Karpas-422 (cell line): Measurements from ENCODE around the gene ANKRD49. TPM values are rescaled to one million over a fixed set of nuclear protein-coding genes. Genes with fewer than 3 reads are reported as not detected.
"Not testable (repeated sequence)": the region's sequence is repeated elsewhere in the genome, so short reads cannot be mapped to it uniquely, and the experiment has no call there.

Experiments used
- DNase-seq: peaks from one replicate; pipeline ENCODE4 v3.0.0-alpha.2; 2015
- H2AFZ ChIP-seq: fragments of 200-600 bp; sonication (generic); 2 replicates; pipeline ENCODE4 v1.6.1; 2014; ENCODE audit warnings: antibody characterized with exemption, low read length, mixed read lengths
- H3K27ac ChIP-seq: fragments of 200-600 bp; sonication (generic); 2 replicates; pipeline ENCODE4 v1.5.1; 2014; ENCODE audit warnings: mild to moderate bottlenecking, low read length, moderate library complexity
- H3K27me3 ChIP-seq: fragments of 200-600 bp; sonication (generic); 2 replicates; pipeline ENCODE4 v1.6.1; 2014; ENCODE audit warnings: low read length, mixed read lengths
- H3K36me3 ChIP-seq: fragments of 200-600 bp; sonication (generic); 2 replicates; pipeline ENCODE4 v1.6.1; 2014; ENCODE audit warnings: low read length, mixed read lengths; ENCODE audit not compliant: insufficient read depth
- H3K4me1 ChIP-seq: fragments of 200-600 bp; sonication (generic); 2 replicates; pipeline ENCODE4 v1.6.1; 2014; ENCODE audit warnings: mild to moderate bottlenecking, low read length, mixed read lengths
- H3K4me2 ChIP-seq: fragments of 200-600 bp; sonication (generic); 2 replicates; pipeline ENCODE4 v1.6.1; 2014; ENCODE audit warnings: low read length, low read depth, mild to moderate bottlenecking; ENCODE audit not compliant: poor library complexity, severe bottlenecking
- H3K4me3 ChIP-seq: fragments of 200-600 bp; sonication (generic); 2 replicates; pipeline ENCODE4 v1.5.1; 2014; ENCODE audit warnings: mild to moderate bottlenecking, antibody characterized with exemption, low read length, mixed read lengths
- H3K79me2 ChIP-seq: fragments of 200-600 bp; sonication (generic); 2 replicates; pipeline ENCODE4 v1.6.1; 2014; ENCODE audit warnings: mild to moderate bottlenecking, low read length, mixed read lengths
- H3K9ac ChIP-seq: fragments of 200-600 bp; sonication (generic); 2 replicates; pipeline ENCODE4 v1.6.0; 2014; ENCODE audit warnings: low read length
- H3K9me2 ChIP-seq: fragments of 200-600 bp; sonication (generic), shearing (Covaris generic); replicated peaks from 2 replicates; pipeline ENCODE4 v1.6.0; 2014; ENCODE audit warnings: mild to moderate bottlenecking, low read length, moderate library complexity; ENCODE audit not compliant: insufficient read depth
- H3K9me3 ChIP-seq: fragments of 300-700, 200-600 bp; sonication (generic); 2 replicates; pipeline ENCODE4 v1.6.1; 2014; ENCODE audit warnings: low read length, mixed read lengths
- H4K20me1 ChIP-seq: fragments of 200-600 bp; sonication (generic); 2 replicates; pipeline ENCODE4 v1.6.1; 2014; ENCODE audit warnings: mild to moderate bottlenecking, antibody characterized with exemption, low read length, low read depth; ENCODE audit not compliant: insufficient read depth
- total RNA-seq: library from RNA; depleted of rRNA; stranded (reverse); fragments of >200 nt; shearing (Covaris generic); gene quantifications from 2 replicates; pipeline ENCODE4 v1.2.3, GENCODE V29; 2014; ENCODE audit warnings: low replicate concordance

The ANKRD49 gene
- total RNA-seq, 1 experiment from 2014 or later: 112 TPM

DNA sequence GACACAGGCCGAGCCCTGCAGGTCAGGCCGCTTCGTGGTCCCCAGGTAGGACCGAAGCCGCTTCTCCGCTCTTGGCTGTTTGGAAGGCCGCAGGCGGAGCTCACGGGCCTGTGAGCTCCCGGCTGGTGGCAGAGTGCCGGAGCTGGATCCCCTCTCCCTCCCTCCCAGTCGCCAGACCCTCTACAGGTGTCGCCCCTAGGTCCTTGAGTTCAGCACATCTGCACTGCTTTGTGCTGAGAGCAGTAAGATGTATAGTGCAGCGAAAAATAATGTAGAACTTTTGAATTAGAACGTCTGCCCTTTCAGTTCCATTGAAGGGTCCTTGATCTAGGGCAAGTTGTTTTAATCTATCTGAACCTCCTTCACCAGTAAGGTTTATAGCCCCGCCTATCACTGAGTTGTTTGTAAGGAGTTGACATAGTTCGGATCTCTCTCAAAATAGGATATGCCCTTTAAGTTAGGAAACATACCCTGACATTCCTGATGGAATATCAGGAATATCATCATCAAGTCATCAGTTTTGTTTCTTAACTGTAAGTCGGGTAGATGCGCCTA is 419 bp downstream of the ANKRD49 start:
- no peaks in the 10 kb centered on the region for H3K9me3 ChIP-seq
- peaks cover 30% of the 10 kb centered on the region for H3K4me1 ChIP-seq
- H3K4me2 ChIP-seq: peak overlapping the region; percentile 92
- no peak overlapping the region for H3K27ac ChIP-seq
- peak overlapping the region; percentile 78 for H3K4me3 ChIP-seq
- peaks cover 73% of the 10 kb centered on the region for H3K79me2 ChIP-seq
- no peaks in the 10 kb centered on the region for H3K27me3 ChIP-seq
- peaks cover 54% of the 10 kb centered on the region for H3K36me3 ChIP-seq
- no peaks in the 10 kb centered on the region for H3K9me2 ChIP-seq
- H2AFZ ChIP-seq: peak overlapping the region; percentile 66
- no peak for DNase-seq
- peak overlapping the region; percentile 83 for H3K9ac ChIP-seq
- H4K20me1 ChIP-seq: peaks cover 11% of the 10 kb centered on the region

- Histone ChIP-seq H3K9me2 (no peaks in the 10 kb centered on the region), H3K27ac (no peak overlapping the region), H3K4me3 (no peak overlapping the region), H3K36me3 (peaks cover 50% of the 10 kb centered on the region), H3K79me2 (peaks cover 15% of the 10 kb centered on the region), H3K9me3 (no peaks in the 10 kb centered on the region), H2AFZ (no peak overlapping the region), H3K4me1 (peaks cover 6% of the 10 kb centered on the region), H3K27me3 (no peaks in the 10 kb centered on the region), H3K9ac (no peak overlapping the region), H3K4me2 (no peak overlapping the region), H4K20me1 (peaks cover 5% of the 10 kb centered on the region; the same call in 1 of the 2 replicates)
- no peak for DNase-seq
Observed at GRCh38 chr11:94500181-94500580, 6.4 kb downstream of the ANKRD49 start.

- peaks cover 42% of the 10 kb centered on the region for H3K36me3 ChIP-seq
- H4K20me1 ChIP-seq: no peaks in the 10 kb centered on the region
- peaks cover 4% of the 10 kb centered on the region; the same call in 1 of the 2 replicates for H3K79me2 ChIP-seq
- H3K9ac ChIP-seq: no peak overlapping the region
- no peak overlapping the region for H3K27ac ChIP-seq
- H3K4me1 ChIP-seq: no peaks in the 10 kb centered on the region
- no peaks in the 10 kb centered on the region for H3K9me2 ChIP-seq
- H3K27me3 ChIP-seq: no peaks in the 10 kb centered on the region
- H3K4me3 ChIP-seq: no peak overlapping the region
- H2AFZ ChIP-seq: no peak overlapping the region
- H3K9me3 ChIP-seq: no peaks in the 10 kb centered on the region
- DNase-seq: peak; percentile 61
- no peak overlapping the region for H3K4me2 ChIP-seq
Observed at GRCh38 chr11:94501522-94501921, 7.7 kb downstream of the ANKRD49 start.

DNA sequence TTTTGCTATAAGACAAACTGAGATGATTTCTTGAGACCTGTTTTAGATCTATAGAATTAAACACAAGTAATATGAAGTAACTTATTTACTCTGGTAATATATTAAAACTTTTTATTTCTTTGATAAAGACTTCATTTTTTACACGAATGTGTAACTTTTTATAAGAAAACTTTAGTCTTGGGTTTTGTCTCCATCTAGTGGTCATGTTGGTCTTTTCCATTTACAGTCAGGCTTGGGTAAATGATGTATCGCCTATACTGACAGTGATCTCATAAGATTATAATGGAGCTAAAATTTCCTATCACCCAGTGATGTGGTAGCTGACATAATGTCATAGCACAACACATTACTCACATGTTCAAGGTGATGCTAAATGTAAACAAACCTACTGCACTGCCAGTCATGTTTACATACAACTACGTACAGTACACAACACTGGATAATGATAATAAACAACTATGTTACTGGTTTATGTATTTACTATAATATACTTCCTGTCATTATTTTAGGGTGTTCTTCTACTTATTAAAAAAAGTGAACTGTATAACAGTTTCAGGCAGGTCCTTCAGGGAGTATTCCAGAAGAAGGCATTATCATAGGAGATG is 11.0 kb downstream of the ANKRD49 start:
- H3K4me2 ChIP-seq: no peak overlapping the region
- DNase-seq: peak; percentile 95
- H3K27me3 ChIP-seq: no peaks in the 10 kb centered on the region
- no peak overlapping the region for H3K4me3 ChIP-seq
- no peaks in the 10 kb centered on the region for H3K79me2 ChIP-seq
- no peaks in the 10 kb centered on the region for H3K9me3 ChIP-seq
- H2AFZ ChIP-seq: no peak overlapping the region
- H3K9ac ChIP-seq: no peak overlapping the region
- H3K36me3 ChIP-seq: peaks cover 11% of the 10 kb centered on the region; the same call in 1 of the 2 replicates
- no peaks in the 10 kb centered on the region for H3K9me2 ChIP-seq
- H3K4me1 ChIP-seq: peaks cover 5% of the 10 kb centered on the region
- no peak overlapping the region for H3K27ac ChIP-seq
- no peaks in the 10 kb centered on the region for H4K20me1 ChIP-seq

DNA sequence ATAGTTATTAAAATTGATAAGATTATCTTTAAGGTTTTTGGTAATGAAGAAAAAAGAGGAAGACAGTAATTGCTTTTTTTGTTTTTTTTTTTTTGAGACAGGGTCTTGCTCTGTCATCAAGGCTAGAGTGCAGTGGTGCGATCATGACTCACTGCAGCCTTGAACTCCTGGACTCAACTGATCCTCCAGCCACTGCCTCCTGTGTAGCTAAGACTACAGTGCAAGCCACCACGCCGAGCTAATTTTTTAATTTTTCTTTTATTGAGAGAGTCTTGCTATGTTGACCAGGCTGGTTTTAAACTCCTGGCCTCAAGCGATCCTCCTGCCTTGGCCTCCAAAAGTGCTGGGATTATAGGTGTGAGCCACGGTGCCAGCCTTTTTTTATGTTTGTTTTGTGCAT is 12.7 kb downstream of the ANKRD49 start:
- H3K4me1 ChIP-seq, H3K27me3 ChIP-seq, H2AFZ ChIP-seq, H3K9me2 ChIP-seq, H3K4me2 ChIP-seq, H3K9me3 ChIP-seq, DNase-seq, H3K9ac ChIP-seq, H3K79me2 ChIP-seq, H3K27ac ChIP-seq, H3K4me3 ChIP-seq, H4K20me1 ChIP-seq, H3K36me3 ChIP-seq: not testable (repeated sequence)

GRCh38 chr11:94507485-94507884 is 13.7 kb downstream of the ANKRD49 start:
- no peaks in the 10 kb centered on the region for H3K9me2 ChIP-seq
- H3K9ac ChIP-seq: no peak overlapping the region
- no peak overlapping the region for H3K4me2 ChIP-seq
- DNase-seq: no peak
- H3K9me3 ChIP-seq: no peaks in the 10 kb centered on the region
- no peaks in the 10 kb centered on the region for H3K79me2 ChIP-seq
- peaks cover 5% of the 10 kb centered on the region for H3K4me1 ChIP-seq
- H2AFZ ChIP-seq: no peak overlapping the region
- peaks cover 4% of the 10 kb centered on the region; the same call in 1 of the 2 replicates for H3K27me3 ChIP-seq
- no peaks in the 10 kb centered on the region for H4K20me1 ChIP-seq
- no peak overlapping the region for H3K27ac ChIP-seq
- H3K36me3 ChIP-seq: no peaks in the 10 kb centered on the region
- no peak overlapping the region for H3K4me3 ChIP-seq

DNA sequence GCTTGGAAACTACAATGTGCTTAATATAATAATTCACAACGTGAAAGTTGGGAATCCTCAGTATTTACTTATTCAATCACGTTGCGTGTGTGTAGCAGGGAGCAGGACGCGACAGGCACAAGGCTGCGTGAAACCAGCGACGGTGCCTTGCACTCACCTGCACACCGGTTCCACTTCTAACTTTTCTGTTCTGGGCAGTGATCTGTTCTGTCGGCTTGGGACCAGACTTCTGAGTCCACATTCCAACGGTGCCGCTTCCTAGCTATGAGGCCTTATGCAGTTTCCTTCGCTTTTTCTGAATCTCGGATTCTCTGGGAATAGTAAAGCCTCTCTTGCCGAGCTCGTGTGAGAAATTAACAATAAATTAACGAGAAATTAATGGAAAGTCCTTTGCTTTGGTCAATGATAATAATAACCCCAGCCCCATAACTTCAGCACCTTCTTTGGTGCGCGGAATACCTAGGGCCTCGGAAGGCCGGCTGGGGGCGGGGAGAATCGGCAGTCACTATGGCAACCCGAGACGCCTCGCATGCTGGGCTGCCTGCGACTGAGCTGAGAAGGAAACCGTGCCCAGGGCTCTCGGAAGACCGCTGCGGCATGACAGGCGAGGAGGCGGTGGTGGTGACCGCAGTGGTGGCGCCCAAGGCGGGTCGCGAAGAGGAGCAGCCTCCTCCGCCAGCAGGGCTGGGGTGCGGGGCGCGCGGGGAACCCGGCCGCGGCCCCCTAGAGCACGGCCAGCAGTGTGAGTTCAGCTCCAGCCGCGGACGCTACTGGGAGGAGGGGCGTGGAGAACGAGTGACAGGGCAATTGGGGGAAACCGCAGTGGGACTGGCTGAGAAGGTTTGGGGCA is 18.4 kb downstream of the ANKRD49 start, which contains the start of gene C11orf97:
TSS of gene C11orf97 (plus strand) at position 530 of the 850 bp plus-strand sequence. CDS start at position 598, 68 bp downstream.
- Histone ChIP-seq H3K9me3 (no peaks in the 10 kb centered on the region), H4K20me1 (no peaks in the 10 kb centered on the region), H3K9ac (0 out of 2 replicates have a peak within 1 kb of the TSS, but pooled peaks have one; percentile 3), H3K36me3 (no peaks in the 10 kb centered on the region), H3K79me2 (no peaks in the 10 kb centered on the region), H3K27me3 (peaks cover 4% of the 10 kb centered on the region; the same call in 1 of the 2 replicates), H3K4me1 (peaks cover 17% of the 10 kb centered on the region), H3K27ac (no peak within 1 kb of the TSS), H2AFZ (peak within 1 kb of the TSS; percentile 66), H3K9me2 (no peaks in the 10 kb centered on the region), H3K4me3 (peak within 1 kb of the TSS; percentile 16; the same call in 1 of the 2 replicates), H3K4me2 (peak within 1 kb of the TSS; percentile 33)
- DNase-seq: no peak

DNA sequence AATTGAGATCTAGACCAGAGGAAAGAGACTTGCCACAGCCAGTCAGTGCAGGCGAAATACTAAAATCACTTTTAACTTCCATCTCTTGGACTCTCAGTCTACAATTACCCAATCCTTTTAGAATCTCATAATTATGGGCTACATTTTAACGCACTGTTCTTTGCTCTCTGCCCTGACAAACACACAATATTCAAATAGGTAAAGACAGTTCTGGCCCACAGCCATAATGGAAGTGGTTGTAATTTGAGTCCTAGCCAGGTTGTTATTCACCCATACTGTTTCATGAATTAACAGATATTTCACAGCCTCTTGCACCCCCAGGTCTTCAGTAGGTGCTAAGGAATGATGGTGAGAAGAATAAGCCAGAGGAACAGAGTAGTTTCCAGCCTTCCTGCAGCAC is 19.3 kb downstream of the ANKRD49 start:
- H3K36me3 ChIP-seq: no peaks in the 10 kb centered on the region
- peak overlapping the region; percentile 16; the same call in 1 of the 2 replicates for H3K4me3 ChIP-seq
- peaks cover 16% of the 10 kb centered on the region for H3K4me1 ChIP-seq
- no peaks in the 10 kb centered on the region for H4K20me1 ChIP-seq
- H3K4me2 ChIP-seq: peak overlapping the region; percentile 33
- H3K27me3 ChIP-seq: peaks cover 4% of the 10 kb centered on the region; the same call in 1 of the 2 replicates
- peak overlapping the region; percentile 66 for H2AFZ ChIP-seq
- DNase-seq: no peak
- H3K79me2 ChIP-seq: no peaks in the 10 kb centered on the region
- 0 out of 2 replicates have a peak overlapping the region, but pooled peaks have one; percentile 3 for H3K9ac ChIP-seq
- H3K9me3 ChIP-seq: no peaks in the 10 kb centered on the region
- H3K27ac ChIP-seq: no peak overlapping the region
- H3K9me2 ChIP-seq: no peaks in the 10 kb centered on the region
